Mesenteric fat pad (tissue), 1 donor: Measurements from ENCODE around the gene MPLKIP. TPM values are rescaled to one million over a fixed set of nuclear protein-coding genes. Genes with fewer than 3 reads are reported as not detected.
A peak's percentile ranks its signal among the peaks of the same experiment; 100 is the strongest.
"Not testable (repeated sequence)": the region's sequence is repeated elsewhere in the genome, so short reads cannot be mapped to it uniquely, and the experiment has no call there.

Experiments
- DNase-seq: peaks from one replicate; pipeline ENCODE4 v3.0.0-alpha.2; 2020; ENCODE audit warnings: low spot score
- long read RNA-seq: library from polyadenylated mRNA; unstranded; transcript quantifications from one replicate; pipeline ENCODE4 v2.0.0, GENCODE V29; 2020
- total RNA-seq: library from RNA; stranded (reverse); fragmentation: NEBNext Ultra II Directional; extraction: Animal tissue kit (Norgen Biotek cat#: 25700); gene quantifications from one replicate; pipeline ENCODE4 v1.2.1, GENCODE V29; 2021
- donor health status: DM: yes; HTN: yes; CAD: no.

MPLKIP gene
- 27.1 TPM for total RNA-seq
- long read RNA-seq, full-length matches to known transcripts: 28 of 28 reads
- long read RNA-seq, partial matches to known transcripts: 0 of 28 reads
- long read RNA-seq, other reads (novel, unspliced or antisense): 0 of 28 reads

- peak; percentile 95 for DNase-seq
These were observed at the start of gene MPLKIP, which contains the start of gene SUGCT for GRCh38 chr7:40134428-40135316. Gene MPLKIP (minus strand): TSS chr7:40134622. CDS start chr7:40134567, 55 bp downstream. Gene SUGCT (plus strand): TSS chr7:40135005.

GRCh38 chr7:40182452-40182851 lies 48.0 kb upstream of the MPLKIP start:
- DNase-seq: no peak

GRCh38 chr7:40177071-40177470 lies 42.6 kb upstream of the MPLKIP start:
- no peak for DNase-seq

GRCh38 chr7:40175725-40176510 lies 41.5 kb upstream of the MPLKIP start:
- DNase-seq: no peak

GRCh38 chr7:40175256-40175655 lies 40.8 kb upstream of the MPLKIP start:
- peak; percentile 41 for DNase-seq

GRCh38 chr7:40173121-40173520 lies 38.7 kb upstream of the MPLKIP start:
- DNase-seq: peak; percentile 59

GRCh38 chr7:40168266-40168665 lies 33.8 kb upstream of the MPLKIP start:
- peak; percentile 30 for DNase-seq

- DNase-seq: peak; percentile 33
These were observed 32.9 kb upstream of the MPLKIP start for GRCh38 chr7:40167291-40167690.

GRCh38 chr7:40165216-40165615 lies 30.8 kb upstream of the MPLKIP start:
- DNase-seq: no peak

- DNase-seq: no peak
These were observed 28.1 kb upstream of the MPLKIP start for GRCh38 chr7:40162516-40162915.

GRCh38 chr7:40156988-40157387 lies 22.6 kb upstream of the MPLKIP start:
- no peak for DNase-seq

GRCh38 chr7:40151504-40151903 lies 17.1 kb upstream of the MPLKIP start:
- DNase-seq: no peak

- no peak for DNase-seq
These were observed 14.2 kb upstream of the MPLKIP start for GRCh38 chr7:40148671-40149070.

GRCh38 chr7:40148247-40148580 lies 13.8 kb upstream of the MPLKIP start:
- DNase-seq: peak; percentile 57

GRCh38 chr7:40147371-40148246 lies 13.2 kb upstream of the MPLKIP start:
- DNase-seq: no peak

- not testable (repeated sequence) for DNase-seq
These were observed 11.2 kb upstream of the MPLKIP start for GRCh38 chr7:40145596-40146130.

- DNase-seq: not testable (repeated sequence)
These were observed 7.5 kb upstream of the MPLKIP start for GRCh38 chr7:40141916-40142315.

- DNase-seq: peak; percentile 59
These were observed 5.5 kb upstream of the MPLKIP start for GRCh38 chr7:40139891-40140290.

- no peak for DNase-seq
These were observed 4.6 kb upstream of the MPLKIP start for GRCh38 chr7:40138973-40139372.

- no peak for DNase-seq
These were observed 3.1 kb upstream of the MPLKIP start for GRCh38 chr7:40137563-40137962.

GRCh38 chr7:40135317-40135610 lies 842 bp upstream of the MPLKIP start:
- no peak for DNase-seq
